Smooth muscle cell (in vitro differentiated cells): Measurements from ENCODE around the gene ASB6. TPM values are rescaled to one million over a fixed set of nuclear protein-coding genes. Genes with fewer than 3 reads are reported as not detected.
A peak's percentile ranks its signal among the peaks of the same experiment; 100 is the strongest.

Experiments used
- DNase-seq: peaks from one replicate; lab custom pipeline; 2025; ENCODE audit not compliant: unreplicated experiment; lab: John Stamatoyannopoulos, UW
- H2AFZ ChIP-seq: fragments of 200-600 bp; sonication (generic); 2 replicates; pipeline ENCODE4 v1.6.0; 2016; ENCODE audit warnings: antibody characterized with exemption, low read depth, mild to moderate bottlenecking
- H3F3A ChIP-seq: fragments of 200-600 bp; sonication (generic); 2 replicates; pipeline ENCODE4 v1.6.0; 2017; ENCODE audit warnings: antibody characterized with exemption, low read depth
- H3K27ac ChIP-seq: fragments of 200-600 bp; sonication (generic); 2 replicates; pipeline ENCODE4 v1.5.1; 2016; ENCODE audit warnings: low read depth, mild to moderate bottlenecking
- H3K27me3 ChIP-seq: fragments of 200-600 bp; sonication (generic); 2 replicates; pipeline ENCODE4 v1.6.1; 2016; ENCODE audit warnings: low read depth, mild to moderate bottlenecking
- H3K36me3 ChIP-seq: fragments of 200-600 bp; sonication (generic); 2 replicates; pipeline ENCODE4 v1.5.1; 2016; ENCODE audit warnings: low read depth
- H3K4me1 ChIP-seq: fragments of 200-600 bp; sonication (generic); 2 replicates; pipeline ENCODE4 v1.5.1; 2016; ENCODE audit warnings: low read depth
- H3K4me2 ChIP-seq: fragments of 200-600 bp; sonication (generic); 2 replicates; pipeline ENCODE4 v1.6.0; 2016; ENCODE audit warnings: mild to moderate bottlenecking
- H3K4me3 ChIP-seq: fragments of 200-600 bp; sonication (generic); 2 replicates; pipeline ENCODE4 v1.5.1; 2016; ENCODE audit warnings: mild to moderate bottlenecking
- H3K79me2 ChIP-seq: fragments of 200-600 bp; sonication (generic); 2 replicates; pipeline ENCODE4 v1.6.0; 2016; ENCODE audit warnings: low read depth, mild to moderate bottlenecking
- H3K9ac ChIP-seq: fragments of 200-600 bp; sonication (generic); 2 replicates; pipeline ENCODE4 v1.6.0; 2016; ENCODE audit warnings: low read depth
- H3K9me3 ChIP-seq: fragments of 200-600 bp; sonication (generic); replicated peaks from 2 replicates; pipeline ENCODE4 v1.5.1; 2016; ENCODE audit warnings: low read depth
- H4K20me1 ChIP-seq: fragments of 200-600 bp; sonication (generic); 2 replicates; pipeline ENCODE4 v1.6.0; 2016; ENCODE audit warnings: low read depth
- CTCF ChIP-seq: fragments of 200-600 bp; sonication (generic); IDR thresholded peaks from 2 replicates; pipeline ENCODE4 v1.5.1; 2017; ENCODE audit warnings: borderline replicate concordance, mild to moderate bottlenecking, antibody characterized with exemption; ENCODE audit not compliant: insufficient read depth, poor library complexity, severe bottlenecking
- WGBS: methylation state at CpG from one replicate; pipeline ENCODE4 v1.1.7; 2016; ENCODE audit warnings: low lambda C conversion rate; 5-methylcytosine and 5-hydroxymethylcytosine counted together
- polyA plus RNA-seq: library from polyadenylated mRNA; unstranded; fragments of >200 nt; fragmentation: Nextera tagmentation; extraction: Ambion mirVana; gene quantifications from 2 replicates; pipeline ENCODE4 v1.2.1, GENCODE V29; 2016
- total RNA-seq: library from RNA; depleted of rRNA; stranded (reverse); fragments of >200 nt; gene quantifications from 2 replicates; pipeline ENCODE4 v1.2.3, GENCODE V29; 2014

The ASB6 gene
- total and polyA plus RNA-seq, 2 experiments from 2014 or later = 13.8 to 26.0 TPM

- no peaks in the 10 kb centered on the region for H3K27me3 ChIP-seq
- peaks cover 74% of the 10 kb centered on the region for H3K79me2 ChIP-seq
Measured at GRCh38 chr9:129676975-129677374, 35.0 kb upstream of the ASB6 start.

GRCh38 chr9:129676287-129676686, 34.3 kb upstream of the ASB6 start:
- H3K79me2 ChIP-seq = peaks cover 78% of the 10 kb centered on the region
- peaks cover 10% of the 10 kb centered on the region for H3K4me1 ChIP-seq
- peak overlapping the region; percentile 36 for H3K4me2 ChIP-seq
- no peak for TF ChIP-seq CTCF
- H3K27me3 ChIP-seq = no peaks in the 10 kb centered on the region
- WGBS = 91% methylated on average over 4 of the region's 4 CpGs
- peaks cover 97% of the 10 kb centered on the region for H4K20me1 ChIP-seq
- H3K27ac ChIP-seq = no peak overlapping the region
- no peak overlapping the region for H3K4me3 ChIP-seq
- DNase-seq = no peak
- no peaks in the 10 kb centered on the region for H3F3A ChIP-seq
- no peaks in the 10 kb centered on the region for H3K36me3 ChIP-seq
- no peak overlapping the region for H3K9ac ChIP-seq
- no peak overlapping the region for H2AFZ ChIP-seq
- no peaks in the 10 kb centered on the region for H3K9me3 ChIP-seq

More at GRCh38 chr9:129676975-129677374, 35.0 kb upstream of the ASB6 start:
- H3K9me3 ChIP-seq = no peaks in the 10 kb centered on the region
- peaks cover 98% of the 10 kb centered on the region for H4K20me1 ChIP-seq
- WGBS = 47% methylated on average over 12 of the region's 12 CpGs
- H3K4me1 ChIP-seq = peaks cover 10% of the 10 kb centered on the region
- H2AFZ ChIP-seq = no peak overlapping the region
- H3K4me3 ChIP-seq = no peak overlapping the region
- no peak overlapping the region for H3K27ac ChIP-seq
- H3K9ac ChIP-seq = no peak overlapping the region
- no peak for DNase-seq
- no peaks in the 10 kb centered on the region for H3K36me3 ChIP-seq
- H3K4me2 ChIP-seq = peak overlapping the region; percentile 36
- no peaks in the 10 kb centered on the region for H3F3A ChIP-seq
- no peak for TF ChIP-seq CTCF

GRCh38 chr9:129675620-129676019, 33.7 kb upstream of the ASB6 start:
- no peak overlapping the region for H3K4me2 ChIP-seq
- H3K4me3 ChIP-seq = no peak overlapping the region
- H3F3A ChIP-seq = no peaks in the 10 kb centered on the region
- no peak for DNase-seq
- H2AFZ ChIP-seq = no peak overlapping the region
- peaks cover 10% of the 10 kb centered on the region for H3K4me1 ChIP-seq
- no peak for TF ChIP-seq CTCF
- 92% methylated on average over 20 of the region's 27 CpGs for WGBS
- no peak overlapping the region for H3K9ac ChIP-seq
- no peak overlapping the region for H3K27ac ChIP-seq
- H3K9me3 ChIP-seq = no peaks in the 10 kb centered on the region
- H3K27me3 ChIP-seq = no peaks in the 10 kb centered on the region
- peaks cover 78% of the 10 kb centered on the region for H3K79me2 ChIP-seq
- peaks cover 97% of the 10 kb centered on the region for H4K20me1 ChIP-seq
- no peaks in the 10 kb centered on the region for H3K36me3 ChIP-seq

- Histone ChIP-seq H3K4me3 (no peak overlapping the region), H3K27ac (no peak overlapping the region), H3K27me3 (no peaks in the 10 kb centered on the region), H3K4me1 (peaks cover 10% of the 10 kb centered on the region), H4K20me1 (peaks cover 99% of the 10 kb centered on the region), H3K4me2 (no peak overlapping the region), H3K9ac (no peak overlapping the region), H3K9me3 (no peaks in the 10 kb centered on the region), H2AFZ (no peak overlapping the region), H3F3A (no peaks in the 10 kb centered on the region), H3K79me2 (peaks cover 89% of the 10 kb centered on the region), H3K36me3 (no peaks in the 10 kb centered on the region)
- TF ChIP-seq CTCF = no peak
- DNase-seq = no peak
- 80% methylated on average over 7 of the region's 7 CpGs for WGBS
Measured at GRCh38 chr9:129674229-129674628, 32.3 kb upstream of the ASB6 start.
